ENCODE data around the gene CACNA1C.

CACNA1C gene

DNA sequence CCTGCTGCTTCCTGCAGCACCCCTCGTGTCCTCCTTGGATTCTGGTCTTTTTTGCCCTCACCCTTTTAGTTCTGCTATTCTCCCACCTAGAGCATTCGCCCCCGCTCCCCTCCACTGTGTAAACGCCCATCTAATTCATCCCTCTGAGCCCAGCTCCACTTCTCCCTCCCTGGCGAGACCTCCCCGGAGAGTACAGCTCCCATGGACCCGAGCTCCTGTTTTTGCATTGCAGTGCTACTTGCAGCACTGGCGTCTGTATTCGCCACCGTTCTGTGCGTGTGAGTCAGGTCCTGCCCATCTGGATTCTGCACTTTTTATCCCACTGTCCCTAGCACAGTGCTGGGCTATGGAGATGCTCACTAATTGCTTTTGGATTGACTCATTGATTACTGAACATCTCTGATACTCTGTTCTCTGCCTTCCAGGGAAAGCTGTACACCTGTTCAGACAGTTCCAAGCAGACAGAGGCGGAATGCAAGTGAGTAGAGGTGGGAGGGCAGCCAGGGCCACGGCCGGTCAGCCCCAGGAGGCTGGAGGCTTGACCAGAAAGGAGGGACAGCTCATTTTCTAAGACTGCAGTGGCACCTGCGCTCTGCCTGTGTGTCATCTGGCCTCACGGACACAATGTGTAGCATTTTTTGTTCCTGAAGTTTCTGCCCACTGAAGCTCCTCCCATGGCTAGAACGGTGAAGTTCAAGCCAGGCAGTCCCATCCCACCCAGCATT is 553.6 kb downstream of the CACNA1C start:
- DNase-seq (ENCODE audit: extremely low read depth in 1 of 2, low read depth in 1 of 2) = no peak

DNA sequence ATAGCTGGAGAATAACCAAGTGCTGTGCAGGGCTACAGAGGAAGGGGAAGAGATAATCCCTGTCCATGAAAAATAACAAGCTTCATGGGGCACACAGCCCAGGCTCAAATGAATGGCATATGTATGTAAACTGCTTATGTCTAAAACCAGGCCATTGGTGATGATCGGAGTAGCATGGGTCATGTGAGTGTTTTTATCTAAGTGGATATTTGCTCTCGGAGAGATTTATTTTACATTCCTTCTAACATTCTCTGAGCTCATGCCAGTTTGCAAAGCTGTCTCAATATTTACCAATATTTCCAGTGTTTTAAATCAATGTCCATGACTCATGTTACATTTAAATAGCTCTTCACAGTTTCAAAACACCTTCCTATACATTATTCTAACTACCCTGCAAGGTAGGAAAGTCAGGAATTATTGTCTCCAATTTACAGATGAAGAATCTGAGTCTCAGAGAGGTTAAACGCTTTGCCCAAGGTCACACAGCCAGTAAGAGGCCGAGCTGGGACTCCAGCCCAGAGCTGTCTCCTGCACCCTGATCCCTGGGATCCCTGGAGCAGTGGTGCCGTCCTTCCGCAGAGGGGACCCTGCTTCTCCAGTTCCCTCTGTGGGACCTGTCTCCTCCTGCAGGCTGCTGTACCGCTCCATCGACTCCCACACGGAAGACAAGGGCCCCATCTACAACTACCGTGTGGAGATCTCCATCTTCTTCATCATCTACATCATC is 555.3 kb downstream of the CACNA1C start:
- no peak for DNase-seq (ENCODE audit: extremely low read depth in 1 of 2, low read depth in 1 of 2)

DNA sequence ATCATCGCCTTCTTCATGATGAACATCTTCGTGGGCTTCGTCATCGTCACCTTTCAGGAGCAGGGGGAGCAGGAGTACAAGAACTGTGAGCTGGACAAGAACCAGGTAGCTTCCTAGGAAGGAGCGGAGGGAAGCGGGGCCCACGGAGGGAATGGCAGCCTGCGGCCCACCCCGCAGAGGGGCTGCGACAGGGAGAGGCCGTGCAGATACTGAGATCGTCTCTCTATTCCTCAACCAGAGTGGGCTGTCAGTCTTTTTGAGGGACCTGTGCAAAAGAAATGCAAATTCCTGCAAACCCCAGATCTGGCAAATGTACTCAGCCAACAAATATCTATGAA is 555.8 kb downstream of the CACNA1C start:
- no peak for DNase-seq (ENCODE audit: extremely low read depth in 1 of 2, low read depth in 1 of 2)

DNA sequence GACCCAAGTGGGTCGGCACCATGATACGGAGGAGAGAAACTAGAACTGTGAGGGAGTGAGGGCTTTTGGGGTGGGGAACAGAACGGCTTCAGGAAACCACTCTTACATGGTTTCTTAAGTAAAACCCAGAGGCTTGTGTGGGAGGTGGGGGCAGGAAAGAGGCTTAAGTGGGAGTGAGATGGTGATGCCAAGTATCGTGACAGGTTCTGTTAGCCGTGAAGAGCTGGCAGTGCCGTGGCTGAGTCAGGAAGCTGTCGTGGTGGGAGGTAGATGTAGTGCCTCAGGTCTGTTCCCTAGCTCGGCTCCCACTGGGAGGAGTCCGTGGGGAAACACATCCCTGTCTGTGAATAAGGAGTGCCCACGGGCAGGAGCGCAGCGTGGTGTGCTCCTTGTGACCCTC is 556.2 kb downstream of the CACNA1C start:
- no peak for DNase-seq (ENCODE audit: extremely low read depth in 1 of 2, low read depth in 1 of 2)

DNA sequence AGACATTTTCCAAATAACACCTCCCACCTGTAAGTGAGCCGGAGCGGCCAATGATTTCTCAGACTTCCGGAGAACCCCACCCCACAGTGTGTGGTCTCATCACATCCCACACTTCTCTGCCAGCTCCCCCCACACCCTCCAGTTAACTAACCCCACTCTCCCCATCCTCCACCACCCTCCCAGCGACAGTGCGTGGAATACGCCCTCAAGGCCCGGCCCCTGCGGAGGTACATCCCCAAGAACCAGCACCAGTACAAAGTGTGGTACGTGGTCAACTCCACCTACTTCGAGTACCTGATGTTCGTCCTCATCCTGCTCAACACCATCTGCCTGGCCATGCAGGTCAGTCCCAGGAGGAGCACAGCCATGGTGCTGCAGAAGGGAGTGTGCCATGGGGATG is 557.6 kb downstream of the CACNA1C start:
- DNase-seq (ENCODE audit: extremely low read depth in 1 of 2, low read depth in 1 of 2) = no peak

DNA sequence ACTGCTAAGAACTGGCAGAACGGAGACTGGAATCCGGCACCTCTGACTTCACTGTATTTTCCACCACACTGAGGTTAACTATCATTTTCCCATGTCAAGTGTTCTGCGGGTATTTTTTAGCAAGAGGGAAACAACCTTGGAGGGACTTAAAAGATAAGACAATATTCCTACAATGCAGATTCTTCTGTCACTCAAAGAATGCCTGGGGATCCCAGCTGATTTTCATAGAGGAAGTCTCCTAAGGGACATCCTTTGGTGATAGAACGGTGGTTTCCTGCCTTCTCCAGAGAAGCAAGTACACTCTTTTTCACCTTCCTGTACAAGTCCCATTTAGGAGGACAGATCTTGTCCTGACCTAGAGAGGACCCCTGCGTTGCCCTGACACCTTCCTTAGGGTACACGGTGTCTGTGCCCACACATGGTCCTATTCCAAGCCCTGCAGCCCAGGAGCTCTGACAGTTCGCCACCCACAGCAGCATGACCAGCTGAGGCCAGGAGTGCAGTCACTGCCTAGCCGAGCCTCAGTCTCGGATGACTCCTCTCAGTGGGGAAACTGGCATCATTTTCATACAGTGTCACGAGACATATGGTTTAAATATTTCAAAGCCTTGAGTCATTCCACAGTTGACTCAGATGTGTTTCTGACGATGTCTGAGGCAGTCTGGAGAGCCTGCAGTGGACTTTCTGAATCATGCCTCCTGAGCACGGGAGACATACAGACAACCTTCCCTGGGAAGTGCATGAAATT is 560.7 kb downstream of the CACNA1C start:
- DNase-seq (ENCODE audit: extremely low read depth in 1 of 2, low read depth in 1 of 2) = no peak

DNA sequence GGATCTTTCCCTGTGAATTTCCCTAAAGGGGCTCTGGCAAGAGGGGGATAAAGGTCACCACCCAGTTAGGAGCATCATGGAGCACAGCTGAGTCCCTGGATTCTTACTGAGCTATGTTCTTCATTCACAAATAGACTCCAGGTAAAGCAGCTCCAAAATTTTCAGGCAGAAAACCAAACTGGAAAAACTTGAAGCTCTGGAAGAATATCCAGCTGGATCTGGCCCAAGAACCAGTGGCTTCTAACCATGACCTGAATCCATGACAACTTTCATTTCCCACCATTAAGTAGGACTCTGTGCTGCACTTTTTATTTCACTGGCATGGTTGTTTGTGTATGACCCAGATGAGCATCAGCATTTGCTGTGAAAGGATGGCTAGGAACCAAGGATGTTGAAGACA is 561.6 kb downstream of the CACNA1C start:
- no peak for DNase-seq (ENCODE audit: extremely low read depth in 1 of 2, low read depth in 1 of 2)

DNA sequence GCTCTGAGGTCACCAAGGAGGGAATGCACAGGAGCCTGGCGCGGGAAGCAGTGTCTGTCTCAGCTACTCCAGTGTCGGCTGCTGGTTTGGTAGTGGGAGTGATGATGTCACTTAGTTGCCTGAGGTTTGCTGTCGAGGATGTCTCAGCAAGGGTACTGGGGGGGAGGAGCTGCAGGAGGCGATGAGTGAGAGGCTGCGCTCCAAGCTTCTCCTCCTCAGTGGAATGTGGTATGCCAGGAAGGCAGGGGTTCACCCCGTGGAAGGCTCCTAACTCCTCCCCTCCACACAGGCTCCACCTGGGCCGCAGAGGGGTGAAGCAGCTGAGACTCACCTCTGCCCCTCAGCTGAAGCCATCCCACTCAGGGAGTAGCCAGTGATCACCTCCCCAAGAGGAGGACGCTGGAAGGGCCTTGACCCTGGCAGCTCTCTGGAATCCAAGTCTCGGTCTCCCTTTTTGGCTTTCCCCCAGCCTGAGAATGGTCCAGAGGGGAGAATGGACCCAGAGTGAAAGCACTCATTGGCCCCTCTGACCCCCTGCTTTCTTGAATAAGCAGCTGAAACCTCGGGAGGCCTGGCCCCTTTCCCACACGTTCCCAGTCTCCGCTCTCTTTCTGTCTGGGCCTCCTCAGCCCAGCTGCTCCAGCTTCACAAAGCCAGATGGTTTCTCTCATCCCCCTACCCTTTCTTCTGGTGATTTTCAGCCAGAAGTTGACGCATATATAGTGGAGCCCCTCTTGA is 563.0 kb downstream of the CACNA1C start:
- DNase-seq (ENCODE audit: extremely low read depth in 1 of 2, low read depth in 1 of 2) = no peak

DNA sequence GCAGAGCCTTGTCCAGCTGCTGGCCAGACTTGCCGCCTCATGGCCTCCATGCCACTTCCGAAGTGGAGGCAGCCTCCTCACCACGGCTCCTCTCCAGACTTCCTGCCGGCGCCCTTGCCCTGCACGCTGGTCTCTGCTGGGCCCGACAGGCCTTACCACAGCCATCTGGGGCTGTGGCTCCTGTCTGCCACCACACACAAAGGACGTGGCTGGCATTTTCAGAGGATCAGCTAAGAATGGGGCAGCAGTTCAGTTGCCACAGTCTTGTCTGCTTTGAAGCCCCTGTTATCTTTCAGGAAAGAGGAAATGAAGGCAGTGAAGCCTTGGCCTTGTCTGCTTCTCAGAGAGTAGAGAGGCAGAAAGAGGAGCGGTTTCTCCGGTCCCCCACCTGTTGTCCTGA is 564.0 kb downstream of the CACNA1C start:
- no peak for DNase-seq (ENCODE audit: extremely low read depth in 1 of 2, low read depth in 1 of 2)

DNA sequence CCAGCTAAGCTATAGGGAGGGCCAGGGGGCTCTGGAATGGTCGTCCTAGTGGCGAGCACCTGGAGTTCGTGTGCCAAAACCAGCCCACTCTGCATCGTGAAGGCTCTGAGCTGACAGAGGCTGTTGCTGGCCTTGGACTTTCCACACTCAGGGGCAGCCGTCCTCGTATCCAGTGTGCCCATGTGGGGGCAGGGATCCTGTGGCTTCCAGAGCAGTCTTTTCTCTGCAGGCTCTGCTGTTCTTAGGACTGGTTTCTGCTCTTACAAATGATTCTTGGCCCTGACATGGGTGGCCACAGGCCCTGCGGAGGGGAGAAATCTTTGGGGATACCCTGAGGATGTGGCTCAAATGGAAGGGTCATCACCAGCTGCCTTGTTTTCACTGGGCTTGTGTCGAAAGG is 564.6 kb downstream of the CACNA1C start:
- DNase-seq (ENCODE audit: extremely low read depth in 1 of 2, low read depth in 1 of 2) = no peak

DNA sequence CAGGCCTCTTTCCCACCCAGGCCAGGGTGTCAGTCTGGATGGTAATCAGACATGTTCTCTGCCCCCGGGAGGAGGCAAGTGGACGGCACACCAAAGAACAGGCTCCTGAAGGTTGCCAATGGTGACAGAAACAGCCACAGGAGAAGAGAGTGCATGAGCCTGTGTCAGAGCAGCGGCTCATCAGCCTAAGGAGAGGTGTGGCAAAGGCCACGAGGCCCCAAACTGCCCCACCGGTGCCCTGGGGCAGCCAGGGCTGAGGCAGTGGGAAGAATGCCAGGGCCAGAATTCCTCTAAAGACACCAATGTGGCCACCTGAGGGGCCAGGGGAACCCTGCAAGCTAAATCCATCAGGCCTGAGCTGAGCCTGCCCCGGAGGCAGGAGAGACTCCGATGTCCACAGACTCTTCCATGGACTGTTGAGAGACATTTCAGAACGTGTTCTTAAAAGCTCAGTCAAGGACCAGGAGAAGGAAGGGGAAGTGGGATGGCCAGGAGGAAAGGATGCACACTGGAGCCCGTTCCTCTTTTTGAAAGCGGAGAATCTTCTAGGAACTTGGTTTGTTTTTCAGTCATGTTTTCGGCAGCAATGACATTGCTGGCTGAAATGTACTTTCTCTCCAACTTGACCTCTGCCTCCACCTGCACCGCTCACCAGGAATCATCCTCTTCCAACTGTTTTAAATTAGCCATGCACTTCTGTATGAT is 565.7 kb downstream of the CACNA1C start:
- DNase-seq (ENCODE audit: extremely low read depth in 1 of 2, low read depth in 1 of 2) = no peak

DNA sequence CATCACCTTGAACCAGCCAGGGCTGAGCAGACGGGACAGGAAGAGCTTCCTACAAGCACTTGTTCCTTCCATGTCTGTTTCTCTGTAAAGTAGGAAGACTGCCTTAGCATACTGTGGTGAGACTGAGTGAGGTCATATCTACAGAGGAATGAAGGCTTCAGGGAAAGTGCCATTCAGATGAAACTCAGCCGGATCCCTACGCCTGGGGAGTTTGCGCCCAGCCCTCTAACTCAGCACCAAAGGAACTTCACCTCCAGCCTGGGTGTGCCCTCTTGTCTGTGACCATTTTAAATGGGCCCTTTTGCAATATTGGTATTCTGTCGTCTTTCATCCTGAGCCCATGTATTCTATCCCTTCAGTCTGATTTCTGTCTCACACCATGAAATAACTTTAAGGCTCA is 566.3 kb downstream of the CACNA1C start:
- DNase-seq (ENCODE audit: extremely low read depth in 1 of 2, low read depth in 1 of 2) = no peak

DNA sequence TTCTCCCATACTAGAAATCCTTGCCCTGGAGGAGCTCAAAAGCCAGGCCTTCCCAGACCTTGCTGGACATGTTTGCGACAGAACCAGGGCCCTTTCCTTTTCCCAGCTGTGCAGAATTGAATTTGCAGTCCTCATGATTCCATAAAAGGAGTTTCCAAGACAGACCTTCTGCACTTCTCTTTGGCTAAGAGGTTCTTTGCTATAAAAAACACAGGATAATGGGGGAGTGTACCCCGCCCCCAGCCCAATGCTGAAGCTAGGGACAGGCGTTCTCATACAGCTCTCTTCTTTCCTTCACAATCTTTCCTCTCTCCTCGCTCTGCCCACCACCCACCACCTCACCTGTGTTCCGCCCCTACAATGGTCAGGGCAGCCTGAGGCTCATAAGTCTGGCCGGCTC is 569.7 kb downstream of the CACNA1C start:
- DNase-seq (ENCODE audit: extremely low read depth in 1 of 2, low read depth in 1 of 2) = no peak

DNA sequence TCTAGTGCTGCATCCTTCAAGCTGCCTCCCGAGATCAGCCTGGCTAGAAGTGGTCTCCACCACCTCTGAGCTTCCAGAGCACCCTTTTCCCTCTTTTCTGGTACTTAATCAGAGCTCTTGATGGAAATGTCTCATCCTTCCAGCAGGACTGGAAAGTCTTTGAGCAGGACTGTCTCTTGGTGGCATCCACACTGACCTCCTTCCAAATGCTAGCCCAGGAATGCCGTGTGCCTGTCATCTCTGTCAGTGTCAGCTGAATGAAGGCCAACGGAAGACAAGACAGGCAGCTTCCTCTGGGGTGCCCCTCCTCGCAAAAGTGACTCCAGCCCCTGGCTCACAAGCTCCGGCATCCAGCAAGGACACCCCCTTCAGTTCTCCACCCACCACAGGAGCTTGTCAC is 570.7 kb downstream of the CACNA1C start:
- DNase-seq (ENCODE audit: extremely low read depth in 1 of 2, low read depth in 1 of 2) = no peak

DNA sequence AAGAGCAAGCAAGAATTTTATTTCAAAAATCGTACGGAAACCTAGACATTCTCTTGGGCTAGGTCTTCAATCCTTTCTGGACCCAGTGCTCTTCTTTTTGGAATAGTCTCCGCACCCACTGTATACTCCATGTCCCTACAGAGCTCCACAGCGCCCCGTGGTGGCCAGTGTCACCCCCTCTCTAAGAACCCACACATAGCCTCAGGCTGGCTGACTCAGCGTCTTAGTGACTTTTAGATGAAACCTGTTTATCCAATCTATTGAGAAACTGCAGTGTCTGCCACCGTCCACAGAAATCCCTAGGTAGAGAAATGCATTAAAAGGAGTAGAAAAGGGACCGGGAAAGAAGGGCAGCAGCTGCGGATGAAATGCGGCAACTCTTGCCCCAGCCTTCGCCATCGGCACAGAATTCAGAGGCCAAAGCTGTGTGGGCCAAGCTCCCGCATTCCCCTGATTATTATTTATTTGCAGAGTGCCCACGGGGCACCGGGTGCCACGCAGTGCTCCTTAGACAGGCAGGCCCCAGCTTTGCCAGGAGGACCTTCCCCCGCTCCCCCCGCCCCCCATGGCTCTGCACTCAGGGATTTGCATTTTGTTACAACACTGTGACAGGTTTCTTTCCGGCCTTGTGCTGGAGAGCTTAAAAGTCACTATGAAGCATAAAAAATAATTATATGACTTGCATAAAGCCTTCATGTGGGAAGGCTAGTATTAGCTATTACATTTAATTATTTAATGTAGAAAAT is 571.9 kb downstream of the CACNA1C start:
- DNase-seq (ENCODE audit: extremely low read depth in 1 of 2, low read depth in 1 of 2) = no peak

DNA sequence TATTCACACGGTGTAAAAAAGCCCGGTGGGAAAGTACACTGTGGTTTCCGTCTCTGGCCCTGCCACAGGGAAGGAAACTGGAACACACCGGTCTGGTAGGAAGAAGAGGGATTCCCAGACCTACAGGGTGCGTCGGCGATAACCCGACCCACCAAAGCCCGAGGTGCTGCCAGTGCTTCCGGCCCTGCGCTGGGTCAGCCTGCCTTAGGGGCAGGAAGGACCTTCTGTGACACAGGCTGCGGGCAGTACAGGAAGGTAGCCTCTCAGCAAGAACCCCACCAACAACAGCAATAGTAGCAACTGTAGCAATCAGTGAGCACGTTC is 572.5 kb downstream of the CACNA1C start:
- no peak for DNase-seq (ENCODE audit: extremely low read depth in 1 of 2, low read depth in 1 of 2)

DNA sequence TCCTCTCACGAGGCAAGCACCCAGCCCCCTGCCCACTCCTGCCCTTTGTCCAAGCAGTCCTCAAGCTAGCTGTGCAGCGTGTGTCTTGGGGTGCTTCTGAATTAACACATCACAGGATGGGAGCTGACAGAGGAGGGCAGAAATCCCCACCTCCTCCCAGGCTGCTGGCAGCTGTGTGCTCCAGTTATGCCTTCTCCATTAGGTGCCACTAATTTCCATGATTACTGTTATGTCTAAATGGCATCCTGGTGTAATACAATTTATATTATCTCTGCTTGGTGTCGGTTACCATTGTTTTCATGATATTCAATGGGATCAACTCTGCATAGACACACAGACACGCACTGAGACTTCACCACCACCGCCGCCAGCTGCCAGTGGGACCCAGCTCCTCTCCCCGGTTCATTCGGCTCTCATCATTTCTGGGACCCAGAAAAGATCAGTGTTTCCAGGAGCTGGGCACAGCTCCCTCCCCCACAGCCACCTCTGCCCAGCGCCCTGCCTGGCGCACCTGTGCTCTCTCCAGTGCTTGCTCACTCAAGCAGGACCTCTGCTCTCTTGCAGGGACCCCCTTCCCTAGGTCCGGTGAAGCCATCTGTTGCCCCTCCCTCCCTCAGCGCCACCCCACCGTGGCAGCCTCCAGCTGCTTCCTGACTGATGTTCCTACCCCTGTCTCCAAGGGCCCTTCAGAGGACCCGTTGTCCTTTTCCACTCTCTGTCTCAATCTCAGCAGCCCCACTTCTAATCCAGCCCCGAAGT is 574.5 kb downstream of the CACNA1C start:
- no peak for DNase-seq (ENCODE audit: extremely low read depth in 1 of 2, low read depth in 1 of 2)

DNA sequence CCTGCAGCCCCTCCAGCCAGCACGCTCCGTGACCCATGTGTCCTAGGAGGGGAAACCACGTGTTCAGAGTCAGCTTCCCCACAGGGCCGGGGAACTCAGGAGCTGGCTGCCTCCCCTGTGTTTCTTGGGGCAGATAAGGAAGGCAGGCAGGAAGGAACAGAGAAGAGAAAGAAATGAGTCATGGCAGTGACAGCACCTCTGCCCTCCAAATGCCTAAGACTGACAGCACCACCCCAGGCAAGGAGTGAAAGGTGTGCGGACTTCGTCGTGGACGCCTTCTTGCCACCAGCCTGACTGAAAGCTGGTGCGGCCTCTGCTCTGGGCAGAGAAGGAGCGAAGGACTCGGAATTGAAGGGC is 575.0 kb downstream of the CACNA1C start:
- no peak for DNase-seq (ENCODE audit: extremely low read depth in 1 of 2, low read depth in 1 of 2)

DNA sequence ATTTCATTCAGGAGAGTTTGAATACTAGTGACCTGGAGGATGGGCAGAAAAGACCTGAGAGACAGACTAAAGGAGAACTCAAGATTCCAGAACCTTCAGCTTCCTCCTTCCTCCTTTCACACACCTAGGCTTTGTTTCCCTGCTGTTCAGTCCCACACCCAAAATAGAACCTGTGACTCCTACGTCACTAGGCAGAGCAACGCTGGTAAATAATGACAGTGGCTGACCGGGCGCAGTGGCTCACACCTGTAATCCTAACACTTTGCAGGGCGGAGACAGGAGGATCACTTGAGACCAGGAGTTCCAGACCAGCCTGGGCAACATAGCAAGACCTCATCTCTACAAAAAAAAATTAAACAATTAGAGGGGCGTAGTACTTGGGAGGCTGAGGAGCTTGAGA is 575.6 kb downstream of the CACNA1C start:
- DNase-seq (ENCODE audit: extremely low read depth in 1 of 2, low read depth in 1 of 2) = no peak

DNA sequence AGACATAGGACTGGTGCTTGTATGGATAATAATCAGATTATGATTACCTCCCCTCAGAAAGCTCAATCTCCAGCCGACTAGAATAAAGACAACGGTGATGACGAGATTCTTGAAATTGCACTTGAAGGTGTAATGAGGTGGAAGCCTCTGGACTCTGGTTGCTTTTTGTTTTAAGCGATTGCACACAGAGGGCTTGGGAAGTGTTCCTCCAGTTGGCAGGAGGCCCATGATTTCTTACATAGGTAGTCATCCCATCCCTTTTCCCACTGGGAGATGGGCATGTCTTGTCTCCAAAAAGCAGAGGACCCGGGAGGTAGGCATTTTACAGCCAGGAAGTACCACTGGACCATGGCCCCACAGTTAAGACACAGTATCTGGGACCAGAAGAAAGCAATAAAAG is 576.3 kb downstream of the CACNA1C start:
- no peak for DNase-seq (ENCODE audit: extremely low read depth in 1 of 2, low read depth in 1 of 2)

Measured in activated CD8-positive, alpha-beta memory T cell treated with anti-CD3 and anti-CD28 coated beads for 1 hour (primary cell).